A172 (cell line): Measurements from ENCODE around the gene B4GAT1. TPM values are rescaled to one million over a fixed set of nuclear protein-coding genes. Genes with fewer than 3 reads are reported as not detected.
"Not testable (repeated sequence)": the region's sequence is repeated elsewhere in the genome, so short reads cannot be mapped to it uniquely, and the experiment has no call there.

ENCODE experiments used
- DNase-seq: peaks from one replicate; pipeline ENCODE4 v3.0.0-alpha.2; 2015; ENCODE audit warnings: low spot score
- total RNA-seq: library from RNA; depleted of rRNA; stranded (reverse); fragments of >200 nt; shearing (Covaris generic); gene quantifications from 2 replicates; pipeline ENCODE4 v1.2.3, GENCODE V29; 2014; rRNA removed

Gene B4GAT1
- 47.0 and 54.1 TPM in 2 replicates for total RNA-seq

DNA sequence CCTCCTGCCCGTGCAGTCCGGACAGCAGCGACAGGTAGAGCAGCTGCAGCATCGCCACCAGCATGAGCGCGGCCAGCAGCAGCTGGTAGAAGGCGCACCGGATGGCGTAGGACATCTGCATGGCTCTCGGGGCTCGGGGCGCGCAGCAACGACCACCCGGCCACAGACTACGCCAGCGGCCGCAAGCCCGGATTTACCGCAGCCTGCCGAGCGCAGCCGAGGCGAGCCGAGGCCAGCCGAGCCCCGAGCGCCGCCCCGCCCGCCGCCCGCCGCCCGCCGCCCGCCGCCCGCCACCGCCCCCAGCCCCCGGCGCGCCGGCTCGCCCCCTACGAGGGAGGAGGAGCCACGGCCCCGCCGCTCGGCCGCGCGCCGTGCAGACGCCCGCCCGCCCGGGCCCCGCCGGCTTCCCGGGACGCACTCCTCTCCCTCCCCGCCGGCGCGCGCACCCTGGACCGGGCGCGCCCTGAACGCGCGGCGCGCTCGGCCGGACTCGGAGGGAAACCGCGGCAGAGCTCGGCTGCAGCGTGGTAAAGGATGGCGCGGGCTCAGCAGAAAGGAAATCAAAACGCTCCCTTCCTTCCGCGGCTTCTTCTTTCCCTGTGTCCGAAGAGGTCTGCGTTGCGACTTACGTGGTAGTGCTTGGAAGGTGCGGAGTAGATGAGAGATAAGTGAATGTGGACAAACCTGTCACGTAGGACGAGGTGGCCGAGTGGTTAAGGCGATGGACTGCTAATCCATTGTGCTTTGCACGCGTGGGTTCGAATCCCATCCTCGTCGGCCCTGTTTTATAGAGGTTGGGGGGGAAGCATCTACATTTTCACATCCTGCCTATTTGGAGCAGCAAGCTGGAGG is at the start of gene B4GAT1:
B4GAT1 (minus strand) TSS at position 205 of the 852 bp plus-strand sequence; CDS start at position 121, 84 bp downstream.
- DNase-seq = peak; percentile 93

- DNase-seq = no peak
These were observed 46.5 kb upstream of the B4GAT1 start for GRCh38 chr11:66393954-66394353.

GRCh38 chr11:66391322-66391721 is 43.9 kb upstream of the B4GAT1 start:
- no peak for DNase-seq

GRCh38 chr11:66388780-66389386 is 41.5 kb upstream of the B4GAT1 start:
- peak; percentile 55 for DNase-seq

GRCh38 chr11:66386171-66387069 is 39.0 kb upstream of the B4GAT1 start:
- DNase-seq = peak; percentile 69

GRCh38 chr11:66384316-66384715 is 36.9 kb upstream of the B4GAT1 start:
- not testable (repeated sequence) for DNase-seq

DNA sequence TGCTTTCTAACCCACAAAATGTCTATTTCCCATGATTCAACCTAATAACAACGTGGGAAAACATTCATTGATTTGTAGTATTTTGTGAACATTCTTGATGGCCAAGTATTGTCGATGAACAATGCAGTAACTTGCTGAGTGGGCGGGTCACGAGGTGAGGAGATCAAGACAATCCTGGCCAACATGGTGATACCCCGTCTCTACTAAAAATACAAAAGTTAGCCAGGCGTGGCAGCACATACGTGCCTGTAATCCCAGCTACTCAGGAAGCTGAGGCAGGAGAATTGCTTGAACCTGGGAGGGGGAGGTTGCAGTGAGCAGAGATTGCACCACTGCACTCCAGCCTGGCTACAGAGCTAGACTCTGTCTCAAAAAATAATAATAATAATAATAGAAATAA is 32.8 kb upstream of the B4GAT1 start:
- not testable (repeated sequence) for DNase-seq

DNA sequence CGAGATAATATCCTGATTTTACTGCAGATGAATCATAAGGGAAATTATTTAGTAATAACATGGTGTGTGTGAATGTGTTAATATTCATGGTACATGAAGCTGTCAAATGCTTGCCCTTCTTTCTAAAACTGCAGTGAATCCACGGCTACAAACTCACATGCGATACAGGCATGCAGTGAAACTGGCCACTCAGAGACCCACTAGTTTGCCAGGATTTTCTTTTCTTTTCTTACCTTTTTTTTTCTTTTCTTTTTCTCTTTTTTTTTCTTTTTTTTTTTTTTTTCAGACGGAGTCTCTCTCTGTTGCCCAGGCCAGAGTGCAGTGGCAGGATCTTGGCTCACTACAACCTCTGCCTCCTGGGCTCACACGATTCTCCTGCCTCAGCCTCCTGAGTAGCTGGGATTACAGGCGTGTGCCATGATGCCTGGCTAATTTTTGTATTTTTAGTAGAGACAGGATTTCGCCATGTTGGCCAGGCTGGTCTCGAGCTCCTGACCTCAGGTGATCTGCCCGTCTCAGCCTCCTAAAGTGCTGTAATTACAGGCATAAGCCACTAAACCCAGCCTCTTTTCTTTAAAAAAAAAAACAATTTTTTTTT is 26.4 kb upstream of the B4GAT1 start:
- DNase-seq = not testable (repeated sequence)

DNA sequence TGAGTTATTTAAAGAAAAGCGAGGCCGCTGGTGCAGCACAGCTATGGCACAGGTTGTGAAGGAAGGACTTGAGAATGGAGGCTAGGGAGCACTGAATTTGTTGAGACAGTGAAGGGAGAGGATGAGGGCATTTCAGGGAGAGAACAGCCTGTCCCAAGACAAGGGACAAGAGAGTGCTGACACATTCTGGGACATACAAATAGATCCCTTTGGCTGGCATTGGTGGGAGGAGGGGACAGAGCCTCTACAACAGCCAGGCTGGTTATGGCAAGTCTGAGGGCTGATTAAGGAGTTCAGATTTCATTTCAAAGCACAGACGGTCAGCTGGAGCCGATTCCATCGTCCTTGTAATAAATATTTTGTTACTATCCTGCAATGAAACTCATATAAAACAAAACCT is 25.8 kb upstream of the B4GAT1 start:
- DNase-seq = no peak

- no peak for DNase-seq
These were observed 24.4 kb upstream of the B4GAT1 start, which contains the start of gene SLC29A2 for GRCh38 chr11:66371627-66372415. Gene SLC29A2, minus strand, starts transcription at chr11:66371760. Its CDS starts 169 bp downstream, at chr11:66371591.

DNA sequence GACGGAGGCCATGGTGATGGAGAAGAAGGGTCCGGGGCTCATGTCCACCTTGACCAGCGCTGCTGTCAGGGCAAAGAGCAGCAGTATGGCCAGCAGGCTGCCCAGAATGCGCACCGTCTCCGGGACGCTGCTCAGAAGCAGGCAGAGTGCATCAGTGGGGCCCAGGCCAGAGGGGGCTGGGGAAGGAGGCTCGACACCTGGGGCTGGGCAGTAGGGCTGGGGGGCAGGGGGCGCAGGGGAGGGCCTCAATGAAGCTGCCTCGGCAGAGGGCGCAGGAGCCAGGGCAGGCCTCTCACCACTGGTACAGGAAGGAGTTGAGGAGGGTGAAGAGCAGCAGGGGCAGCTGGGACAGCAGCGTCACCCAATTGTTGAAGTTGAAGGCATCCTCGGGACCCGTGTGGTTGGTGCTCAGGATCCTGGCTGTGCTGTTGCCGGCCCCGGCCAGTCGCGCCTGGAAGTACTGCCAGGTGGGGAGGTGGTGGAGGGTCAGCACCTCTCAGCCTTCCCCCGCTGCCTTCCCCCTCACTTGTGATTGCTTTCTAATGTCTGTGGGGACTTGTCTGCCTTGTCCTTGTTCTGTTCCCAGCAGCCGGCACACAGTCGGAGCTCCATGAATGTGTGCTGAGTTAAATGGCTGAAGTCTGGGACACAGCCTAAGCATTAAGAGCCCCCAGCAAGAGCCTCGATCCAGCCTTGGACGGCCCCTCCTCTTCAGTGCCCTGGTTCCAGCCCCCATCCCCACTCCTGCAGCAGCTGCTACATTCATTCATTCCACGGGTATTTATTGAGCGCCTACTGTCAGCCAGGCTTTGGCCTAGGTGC is 21.9 kb upstream of the B4GAT1 start:
- DNase-seq = no peak

- DNase-seq = no peak
These were observed 21.1 kb upstream of the B4GAT1 start for GRCh38 chr11:66368484-66368883.

DNA sequence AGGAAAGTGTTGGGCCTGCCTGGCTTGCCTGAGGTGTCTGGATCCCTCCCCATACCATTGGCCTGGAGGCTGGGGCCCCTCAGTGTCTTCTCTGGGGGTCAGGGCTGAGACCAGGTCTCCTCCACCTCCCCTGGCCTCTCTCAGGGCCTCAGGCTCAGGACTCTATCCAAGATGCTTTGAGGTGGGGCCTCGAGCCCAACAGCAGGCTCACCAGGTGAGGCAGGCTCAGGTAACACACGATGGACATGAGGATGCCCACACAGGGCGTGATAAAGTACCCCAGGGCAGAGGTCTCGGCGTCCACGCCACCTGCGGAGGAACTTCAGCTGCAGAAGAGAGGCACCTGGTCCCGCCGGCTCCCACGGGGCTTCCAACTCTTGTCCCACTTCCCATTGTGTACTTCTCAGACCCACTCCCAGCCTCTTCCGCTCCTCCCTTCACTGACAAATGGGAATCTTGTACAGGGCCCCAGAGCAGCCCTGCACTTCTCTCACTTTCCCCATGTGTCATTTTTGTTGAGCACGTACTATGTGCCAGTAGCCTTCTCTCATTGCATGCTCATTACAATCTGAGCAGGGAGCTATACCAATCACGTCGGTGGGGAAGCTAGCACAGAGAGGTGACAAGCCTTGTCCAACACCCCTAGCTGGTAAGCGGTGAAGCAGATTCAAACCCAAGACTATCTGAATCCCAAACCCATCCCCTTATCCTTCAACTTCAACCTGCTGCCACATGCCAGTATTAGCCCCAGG is 20.3 kb upstream of the B4GAT1 start:
- DNase-seq = no peak

DNA sequence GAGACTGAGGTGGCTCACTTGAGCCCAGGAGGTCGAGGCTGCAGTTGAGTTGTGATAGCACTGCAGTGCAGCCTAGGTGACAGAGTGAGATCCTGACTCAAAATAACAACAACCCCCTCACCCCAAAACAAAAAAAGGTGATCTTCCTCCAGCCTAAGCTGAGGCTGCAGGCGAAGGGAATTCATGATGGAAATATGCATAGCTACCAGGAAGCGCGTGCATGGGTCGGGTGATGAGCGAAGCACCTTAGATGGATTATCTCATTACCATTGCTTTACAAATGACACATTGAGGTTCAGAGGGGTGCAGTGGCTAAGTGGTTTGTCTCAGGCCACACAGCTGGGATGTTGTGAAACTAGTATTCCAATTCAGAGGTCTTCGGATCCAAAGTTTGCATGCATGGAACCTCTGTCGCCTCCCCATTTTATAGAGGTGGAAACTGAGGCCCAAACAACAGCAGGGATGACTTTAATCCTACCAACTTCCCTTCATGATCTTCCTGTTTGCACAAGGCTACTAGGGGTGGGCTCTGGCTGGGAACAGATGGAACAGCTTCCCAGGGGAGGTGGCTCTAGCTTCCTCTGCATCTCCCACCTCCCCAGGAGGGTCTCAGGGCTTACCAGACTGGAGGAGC is 19.5 kb upstream of the B4GAT1 start:
- no peak for DNase-seq

GRCh38 chr11:66365711-66366619 is 18.5 kb upstream of the B4GAT1 start:
- no peak for DNase-seq

GRCh38 chr11:66365166-66365565 is 17.7 kb upstream of the B4GAT1 start:
- no peak for DNase-seq

DNA sequence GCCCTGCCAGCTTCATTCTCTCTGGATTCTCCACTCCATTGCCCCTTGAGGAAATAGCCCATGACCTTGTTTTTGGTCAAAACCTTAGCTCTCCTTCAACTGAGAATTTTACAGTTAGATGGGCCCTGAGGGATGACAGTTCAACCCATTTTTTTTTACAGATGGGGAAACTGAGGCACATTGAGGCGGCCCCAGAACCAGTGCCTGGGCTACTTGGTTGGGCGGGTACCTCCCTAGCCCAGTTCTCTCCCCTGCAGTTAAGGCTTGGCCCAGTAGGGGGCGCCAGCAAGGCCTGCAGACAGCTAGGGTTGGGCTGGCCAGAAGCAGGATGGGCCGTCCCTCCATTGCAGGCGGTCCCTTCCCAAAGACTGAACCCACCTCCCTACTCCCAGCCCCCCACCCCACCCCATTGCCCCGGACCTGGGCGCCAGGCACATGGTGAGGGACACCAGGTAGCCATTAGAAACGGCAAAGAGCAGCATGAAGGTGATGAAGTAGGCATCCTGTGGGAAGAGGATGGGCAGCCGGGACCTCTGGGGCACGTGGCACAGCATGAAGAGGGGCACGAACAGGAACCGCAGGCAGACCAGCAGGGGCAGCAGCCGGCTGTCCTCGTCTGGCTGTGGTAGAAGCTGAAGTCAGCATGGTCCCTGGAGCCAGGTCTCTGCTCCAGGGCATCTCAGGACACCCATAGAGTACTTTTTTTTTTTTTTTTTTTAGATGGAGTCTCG is 16.5 kb upstream of the B4GAT1 start:
- DNase-seq = no peak
